GM12873 (cell line): ENCODE data around the gene MARCHF7.

Experiments
- CTCF ChIP-seq: IDR thresholded peaks from 2 replicates; pipeline ENCODE4 v1.5.1; 2012; ENCODE audit warnings: low read depth, mild to moderate bottlenecking, moderate library complexity, low read length, control low read depth; ENCODE audit not compliant: insufficient read depth; ENCODE audit errors: missing control alignments

Gene MARCHF7

DNA sequence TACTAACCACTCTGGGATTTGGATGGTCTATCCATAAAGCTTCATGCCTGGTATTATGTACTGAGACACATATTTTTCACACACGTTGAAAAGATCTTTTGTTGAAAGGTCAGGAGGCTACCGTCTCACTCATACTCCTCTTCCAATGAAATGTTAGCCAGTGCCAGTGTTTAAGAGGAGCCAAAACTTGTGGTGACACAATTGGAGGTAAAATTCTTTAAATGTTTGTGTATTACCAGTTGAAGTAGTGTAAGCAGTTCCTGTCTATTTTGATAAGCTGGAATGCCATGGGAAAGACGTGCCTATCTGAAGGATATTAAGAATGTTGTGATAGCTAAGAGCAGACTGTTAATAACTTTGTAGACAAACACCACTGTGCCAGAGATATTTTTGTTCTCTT is 32.1 kb downstream of the MARCHF7 start:
- no peak for TF ChIP-seq CTCF

DNA sequence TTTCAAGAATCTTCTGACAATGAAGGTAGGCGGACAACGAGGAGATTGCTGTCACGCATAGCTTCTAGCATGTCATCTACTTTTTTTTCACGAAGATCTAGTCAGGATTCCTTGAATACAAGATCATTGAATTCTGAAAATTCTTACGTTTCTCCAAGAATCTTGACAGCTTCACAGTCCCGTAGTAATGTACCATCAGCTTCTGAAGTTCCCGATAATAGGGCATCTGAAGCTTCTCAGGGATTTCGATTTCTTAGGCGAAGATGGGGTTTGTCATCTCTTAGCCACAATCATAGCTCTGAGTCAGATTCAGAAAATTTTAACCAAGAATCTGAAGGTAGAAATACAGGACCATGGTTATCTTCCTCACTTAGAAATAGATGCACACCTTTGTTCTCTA is 35.8 kb downstream of the MARCHF7 start:
- TF ChIP-seq CTCF, result no peak

GRCh38 chr2:159750873-159751272 is 38.6 kb downstream of the MARCHF7 start:
- no peak for TF ChIP-seq CTCF

DNA sequence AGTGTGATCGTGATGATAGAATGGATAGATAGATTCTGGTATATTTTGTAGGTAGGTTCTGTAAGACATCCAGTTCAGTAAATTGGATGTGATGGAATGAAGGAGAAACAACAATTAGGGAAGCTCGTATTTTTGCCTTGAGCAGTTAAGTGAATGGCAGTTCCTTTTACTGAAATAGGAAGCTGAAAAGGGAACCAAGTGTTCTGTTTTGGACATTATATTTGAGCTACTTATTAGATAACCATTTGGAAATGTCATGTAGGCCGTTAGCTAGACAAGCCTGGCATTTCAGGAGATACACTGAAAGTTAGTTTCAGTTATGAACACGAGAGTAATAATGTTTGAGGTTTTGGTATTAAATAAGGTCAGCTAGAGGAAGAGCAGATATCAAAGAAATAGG is 41.5 kb downstream of the MARCHF7 start:
- no peak for TF ChIP-seq CTCF

DNA sequence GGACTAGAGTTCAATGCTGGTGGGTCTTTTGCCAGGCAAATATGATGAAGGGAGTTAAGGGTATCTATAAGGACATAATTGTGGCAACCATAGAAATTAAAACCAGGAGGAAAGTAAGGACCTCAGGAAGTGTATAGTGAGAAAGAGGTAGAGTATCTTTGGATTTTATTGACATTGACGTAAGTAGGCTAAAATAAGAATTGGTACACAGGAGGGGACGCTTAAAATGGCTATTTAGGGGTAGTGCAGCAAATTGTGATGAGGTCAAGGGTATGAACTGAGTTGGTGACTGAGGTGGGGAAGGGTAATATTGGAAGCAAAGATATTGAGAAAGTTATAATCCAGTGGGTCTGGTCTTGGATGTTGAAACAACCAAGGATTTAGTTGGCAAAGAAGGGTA is 42.7 kb downstream of the MARCHF7 start:
- no peak for TF ChIP-seq CTCF

- TF ChIP-seq CTCF, result peak; percentile 42
These were observed 43.5 kb downstream of the MARCHF7 start for GRCh38 chr2:159755788-159756187.

DNA sequence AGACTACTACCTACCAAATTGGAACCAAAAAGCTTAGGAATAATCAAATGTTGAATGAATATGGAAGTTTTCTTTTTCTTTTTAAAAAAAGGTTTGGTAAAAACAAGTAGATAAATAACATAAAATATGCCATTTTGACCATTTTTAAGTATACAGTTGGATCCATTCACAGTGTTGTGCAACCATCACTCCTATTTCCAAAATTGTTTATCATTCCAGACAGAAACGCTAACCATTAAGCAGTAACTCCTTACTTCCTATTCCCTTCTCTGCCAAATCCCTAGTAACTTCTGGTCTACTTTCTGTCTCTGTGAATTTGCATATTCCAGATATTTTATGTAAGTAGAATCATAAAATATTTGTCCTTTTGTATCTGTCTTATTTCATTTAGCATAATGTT is 45.9 kb downstream of the MARCHF7 start:
- TF ChIP-seq CTCF, result no peak
